Upper lobe of left lung (tissue), 4 donors: ENCODE results near the gene TM4SF1.

Source experiments
- EP300 ChIP-seq, 4 donors: sonication (generic); formaldehyde crosslinking; IDR thresholded peaks; one replicate each; pipeline ENCODE4 v1.5.1; 2017; ENCODE audit warnings: antibody characterized with exemption in 4 of 4, control low read depth in 2 of 4
- POLR2A ChIP-seq, 4 donors: fragments of 450-650 bp; IDR thresholded peaks; one replicate each; pipeline ENCODE4 v1.5.1; 2016 to 2017; ENCODE audit warnings: antibody characterized with exemption in 4 of 4, mild to moderate bottlenecking in 2 of 4
- POLR2AphosphoS5 ChIP-seq, 2 donors: sonication (generic); formaldehyde crosslinking; IDR thresholded peaks; one replicate each; pipeline ENCODE4 v1.5.1; 2017; ENCODE audit warnings: antibody characterized with exemption in 2 of 2
- TF ChIP-seq, protein P1 (sequence below), 6 experiments: fragments of 450-650 bp in 4 of 6; fragments of 200-600 bp in 2 of 6; sonication (generic) in 2 of 6; IDR thresholded peaks; one replicate each; pipeline ENCODE4 v1.5.1; 2016 to 2019; ENCODE audit warnings: antibody characterized with exemption in 6 of 6

DNA sequence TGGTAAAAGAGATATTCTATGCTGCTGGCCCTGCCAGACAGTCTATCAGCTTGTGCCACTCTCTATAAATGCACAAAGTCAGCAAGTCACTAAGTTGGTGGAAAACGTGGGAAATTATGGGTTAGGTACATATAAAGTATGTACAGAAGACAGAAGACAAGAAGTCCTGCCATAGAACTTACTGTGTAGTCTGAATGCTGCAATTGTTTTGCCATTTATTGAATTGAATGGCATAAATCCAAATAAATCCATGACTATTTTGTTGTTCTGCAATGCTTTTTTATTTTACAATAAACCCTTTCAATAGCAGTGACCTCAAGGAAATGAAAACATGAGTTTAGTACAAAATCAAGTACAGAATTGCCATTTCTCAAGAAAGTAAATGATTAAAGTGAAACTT is 34.1 kb upstream of the TM4SF1 start:
- TF ChIP-seq, protein P1, sequence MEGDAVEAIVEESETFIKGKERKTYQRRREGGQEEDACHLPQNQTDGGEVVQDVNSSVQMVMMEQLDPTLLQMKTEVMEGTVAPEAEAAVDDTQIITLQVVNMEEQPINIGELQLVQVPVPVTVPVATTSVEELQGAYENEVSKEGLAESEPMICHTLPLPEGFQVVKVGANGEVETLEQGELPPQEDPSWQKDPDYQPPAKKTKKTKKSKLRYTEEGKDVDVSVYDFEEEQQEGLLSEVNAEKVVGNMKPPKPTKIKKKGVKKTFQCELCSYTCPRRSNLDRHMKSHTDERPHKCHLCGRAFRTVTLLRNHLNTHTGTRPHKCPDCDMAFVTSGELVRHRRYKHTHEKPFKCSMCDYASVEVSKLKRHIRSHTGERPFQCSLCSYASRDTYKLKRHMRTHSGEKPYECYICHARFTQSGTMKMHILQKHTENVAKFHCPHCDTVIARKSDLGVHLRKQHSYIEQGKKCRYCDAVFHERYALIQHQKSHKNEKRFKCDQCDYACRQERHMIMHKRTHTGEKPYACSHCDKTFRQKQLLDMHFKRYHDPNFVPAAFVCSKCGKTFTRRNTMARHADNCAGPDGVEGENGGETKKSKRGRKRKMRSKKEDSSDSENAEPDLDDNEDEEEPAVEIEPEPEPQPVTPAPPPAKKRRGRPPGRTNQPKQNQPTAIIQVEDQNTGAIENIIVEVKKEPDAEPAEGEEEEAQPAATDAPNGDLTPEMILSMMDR (IDR thresholded peaks at IDR 0.05): no peak
- TF ChIP-seq POLR2A (IDR thresholded peaks at IDR 0.05) (no peak), POLR2AphosphoS5 (IDR thresholded peaks at IDR 0.05) (no peak), EP300 (IDR thresholded peaks at IDR 0.05) (no peak)
